ENCODE results near the gene POLR2J.

Gene POLR2J

DNA sequence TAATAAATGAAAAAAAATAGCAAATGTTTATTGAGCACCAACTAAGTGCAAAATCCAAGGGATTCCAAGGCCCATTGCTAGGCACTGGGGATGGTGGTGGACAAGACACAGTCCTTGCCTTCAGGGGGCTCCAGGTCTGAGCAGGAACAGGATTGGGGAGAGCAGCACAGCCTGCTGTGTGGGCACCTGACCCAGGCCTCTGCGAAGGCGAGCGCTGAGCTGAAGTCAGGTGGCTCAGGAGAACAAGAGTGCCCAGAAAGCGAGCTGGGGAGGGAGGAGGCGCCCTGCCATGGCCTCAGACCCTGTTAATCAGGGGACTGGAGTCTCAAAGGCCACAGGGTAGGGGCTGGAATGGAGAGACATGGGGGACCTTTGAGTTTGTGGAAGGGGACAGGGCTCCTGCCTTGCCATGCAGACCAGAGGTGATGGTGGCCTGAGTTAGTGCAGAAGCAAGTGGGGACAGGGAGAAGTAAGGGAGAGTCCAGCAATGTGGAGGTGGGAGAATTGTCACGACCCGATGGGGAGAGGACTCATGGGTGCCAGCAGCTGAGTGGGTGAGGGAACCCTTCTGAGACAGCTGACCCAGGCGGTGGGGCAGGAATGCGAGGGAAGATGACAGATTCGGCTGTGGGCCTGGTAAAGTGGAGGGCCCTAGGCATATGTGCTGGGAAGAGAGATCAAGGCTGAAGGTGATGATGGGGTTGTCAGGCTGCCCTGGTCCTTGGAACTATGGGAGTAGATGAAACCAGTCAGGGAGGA lies 49.4 kb downstream of the POLR2J start:
- H3K36me3 ChIP-seq (ENCODE audit: control insufficient read depth, low read depth, low read length): peaks cover 8% of the 10 kb centered on the region
- H3K9me3 ChIP-seq (ENCODE audit: control insufficient read depth, low read depth, low read length): no peaks in the 10 kb centered on the region
- no peak overlapping the region for H3K9ac ChIP-seq (ENCODE audit: low read length)
- H3K27me3 ChIP-seq (ENCODE audit: control insufficient read depth, insufficient read depth, low read length): no peaks in the 10 kb centered on the region
- H3K4me1 ChIP-seq (ENCODE audit: control insufficient read depth, low read depth, low read length): peaks cover 2% of the 10 kb centered on the region
- H3K27ac ChIP-seq (ENCODE audit: low read length): no peak overlapping the region
- no peak overlapping the region for H3K4me3 ChIP-seq (ENCODE audit: low read length)

DNA sequence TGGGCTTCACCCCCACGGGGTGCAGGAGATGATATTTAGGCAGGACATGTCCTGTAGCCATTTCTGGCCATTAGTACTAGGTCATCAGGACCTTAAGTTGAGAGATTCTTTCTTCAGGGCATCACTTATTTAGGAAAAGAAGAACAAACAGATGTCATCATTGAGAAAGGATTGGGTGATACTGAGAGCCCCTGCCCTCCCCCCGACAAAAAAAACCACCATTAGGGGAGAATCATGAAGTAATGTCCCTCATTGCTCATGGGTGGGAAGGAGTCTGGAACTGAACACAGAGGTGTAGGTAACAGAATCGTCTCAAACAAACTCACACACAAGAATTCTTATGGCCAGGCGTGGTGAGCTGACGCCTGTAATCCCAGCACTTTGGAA lies 51.7 kb downstream of the POLR2J start:
- H3K27me3 ChIP-seq (ENCODE audit: control insufficient read depth, insufficient read depth, low read length): no peaks in the 10 kb centered on the region
- H3K4me3 ChIP-seq (ENCODE audit: low read length): no peak overlapping the region
- peaks cover 8% of the 10 kb centered on the region for H3K36me3 ChIP-seq (ENCODE audit: control insufficient read depth, low read depth, low read length)
- H3K27ac ChIP-seq (ENCODE audit: low read length): no peak overlapping the region
- H3K9ac ChIP-seq (ENCODE audit: low read length): no peak overlapping the region
- H3K4me1 ChIP-seq (ENCODE audit: control insufficient read depth, low read depth, low read length): no peaks in the 10 kb centered on the region
- no peaks in the 10 kb centered on the region for H3K9me3 ChIP-seq (ENCODE audit: control insufficient read depth, low read depth, low read length)

DNA sequence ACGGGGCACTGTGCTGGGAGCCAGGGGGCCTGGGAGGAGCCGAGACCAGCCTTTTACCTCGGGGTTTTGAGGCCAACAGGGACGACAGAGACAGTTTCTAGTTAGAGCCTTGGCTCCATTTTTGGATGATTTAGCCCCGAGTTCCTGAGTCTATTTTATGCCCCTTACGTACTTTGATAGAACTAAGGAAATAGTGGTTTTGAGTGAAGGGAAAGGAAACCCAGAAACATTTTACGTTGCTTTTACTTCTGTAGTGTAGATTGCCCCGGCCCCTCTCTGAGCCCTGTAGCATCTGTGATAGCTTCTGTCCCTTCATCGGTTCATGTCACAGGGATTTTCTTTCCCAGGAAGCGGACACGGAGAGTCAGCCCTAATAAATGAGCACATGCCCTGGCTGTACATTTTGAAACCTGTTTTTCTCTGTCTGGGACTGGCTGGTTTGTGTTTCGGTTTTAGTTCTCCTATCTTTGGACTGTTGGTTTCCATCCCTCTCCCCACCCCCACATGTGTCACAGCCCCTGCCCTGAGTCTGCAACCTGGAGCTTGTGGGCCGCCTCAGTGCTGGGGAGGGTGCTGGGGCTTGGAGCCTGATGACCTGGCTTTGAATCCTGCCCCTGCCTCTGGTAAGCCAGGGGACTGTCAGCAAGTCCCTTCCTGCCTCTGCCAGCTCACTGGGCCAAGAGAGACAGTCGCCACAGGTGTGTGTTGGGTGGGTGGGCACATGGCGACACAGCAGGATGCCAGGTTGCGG lies 52.3 kb downstream of the POLR2J start:
- Histone ChIP-seq H3K27me3 (ENCODE audit: control insufficient read depth, insufficient read depth, low read length) (no peaks in the 10 kb centered on the region), H3K4me3 (ENCODE audit: low read length) (no peak overlapping the region), H3K36me3 (ENCODE audit: control insufficient read depth, low read depth, low read length) (peaks cover 8% of the 10 kb centered on the region), H3K4me1 (ENCODE audit: control insufficient read depth, low read depth, low read length) (no peaks in the 10 kb centered on the region), H3K9me3 (ENCODE audit: control insufficient read depth, low read depth, low read length) (no peaks in the 10 kb centered on the region), H3K9ac (ENCODE audit: low read length) (no peak overlapping the region), H3K27ac (ENCODE audit: low read length) (no peak overlapping the region)

DNA sequence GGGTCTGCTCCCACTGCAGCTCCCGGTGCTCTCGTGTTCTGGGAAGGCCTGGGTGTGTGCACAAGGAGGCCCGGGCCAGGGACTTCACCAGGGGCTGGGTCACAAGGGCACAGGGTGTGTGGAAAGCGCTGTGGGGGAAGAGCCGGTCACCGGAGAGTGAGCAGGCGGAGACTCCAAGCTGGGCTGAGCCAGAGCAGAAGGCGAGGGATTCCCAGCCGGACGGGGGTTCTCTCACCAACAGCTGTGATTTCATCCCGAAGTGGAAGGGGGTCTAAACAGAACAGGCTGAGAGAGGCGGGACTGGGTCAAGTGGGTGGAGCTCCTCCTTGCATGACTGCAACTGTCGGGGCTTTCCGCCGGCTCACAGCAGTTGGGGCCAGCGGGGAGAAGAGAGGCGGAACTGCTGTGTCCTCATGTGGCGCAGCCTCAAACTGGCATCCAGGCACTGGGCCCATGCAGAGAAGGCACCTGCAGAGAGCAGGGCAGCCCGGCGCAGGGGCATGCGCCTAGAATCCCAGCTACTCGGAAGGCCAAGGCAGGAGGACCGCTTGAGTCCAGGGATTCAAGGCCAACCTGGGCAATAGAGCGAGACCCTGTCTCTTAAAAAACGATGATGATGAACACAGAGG lies 53.0 kb downstream of the POLR2J start:
- no peaks in the 10 kb centered on the region for H3K9me3 ChIP-seq (ENCODE audit: control insufficient read depth, low read depth, low read length)
- no peak overlapping the region for H3K9ac ChIP-seq (ENCODE audit: low read length)
- no peak overlapping the region for H3K4me3 ChIP-seq (ENCODE audit: low read length)
- no peaks in the 10 kb centered on the region for H3K4me1 ChIP-seq (ENCODE audit: control insufficient read depth, low read depth, low read length)
- H3K27ac ChIP-seq (ENCODE audit: low read length): no peak overlapping the region
- peaks cover 12% of the 10 kb centered on the region for H3K36me3 ChIP-seq (ENCODE audit: control insufficient read depth, low read depth, low read length)
- no peaks in the 10 kb centered on the region for H3K27me3 ChIP-seq (ENCODE audit: control insufficient read depth, insufficient read depth, low read length)

DNA sequence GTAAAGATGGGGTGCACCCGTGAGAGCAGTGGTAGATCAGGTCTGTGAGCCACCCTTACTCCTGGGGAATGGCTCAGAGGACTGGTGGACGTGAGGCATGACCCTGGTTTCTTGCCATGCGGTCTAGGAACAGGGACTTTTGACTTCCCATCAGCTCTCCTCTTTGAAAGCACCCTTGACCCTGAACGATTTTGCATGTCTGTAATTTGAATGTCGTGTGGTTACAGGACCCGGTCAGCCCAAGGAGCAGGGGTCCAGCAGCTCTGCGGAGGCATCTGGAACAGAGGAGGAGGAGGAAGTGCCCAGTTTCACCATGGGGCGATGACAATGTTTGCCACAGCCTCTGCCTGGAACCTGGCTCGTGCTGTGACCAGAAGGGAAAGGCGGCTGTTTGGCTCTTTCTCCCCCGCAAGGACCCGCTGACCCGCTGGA lies 53.9 kb downstream of the POLR2J start:
- Histone ChIP-seq H3K4me3 (ENCODE audit: low read length) (no peak overlapping the region), H3K9ac (ENCODE audit: low read length) (no peak overlapping the region), H3K9me3 (ENCODE audit: control insufficient read depth, low read depth, low read length) (no peaks in the 10 kb centered on the region), H3K27me3 (ENCODE audit: control insufficient read depth, insufficient read depth, low read length) (no peaks in the 10 kb centered on the region), H3K27ac (ENCODE audit: low read length) (no peak overlapping the region), H3K36me3 (ENCODE audit: control insufficient read depth, low read depth, low read length) (peaks cover 17% of the 10 kb centered on the region), H3K4me1 (ENCODE audit: control insufficient read depth, low read depth, low read length) (no peaks in the 10 kb centered on the region)

DNA sequence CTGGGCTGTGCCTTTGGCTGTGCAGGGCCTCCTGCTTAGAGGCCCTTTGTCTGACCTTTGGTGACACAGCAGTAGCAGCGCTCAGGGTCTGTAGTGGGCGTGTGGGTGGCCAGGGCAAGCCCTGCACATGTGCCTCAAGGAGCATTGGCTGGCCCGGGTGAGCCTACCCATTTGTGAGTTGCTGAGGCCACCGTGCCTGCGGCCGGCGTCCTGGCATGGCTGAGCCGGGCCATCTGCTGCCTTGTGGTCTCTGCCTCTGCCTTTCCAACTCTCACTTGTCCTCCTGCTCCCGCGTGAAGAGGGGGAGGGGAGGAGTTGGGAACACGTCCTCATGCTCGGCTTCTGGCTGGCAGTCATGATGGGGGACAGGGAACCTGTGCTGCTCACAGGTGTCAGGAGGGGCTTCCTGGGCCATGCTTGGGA lies 54.6 kb downstream of the POLR2J start:
- Histone ChIP-seq H3K27ac (ENCODE audit: low read length) (no peak overlapping the region), H3K36me3 (ENCODE audit: control insufficient read depth, low read depth, low read length) (peaks cover 17% of the 10 kb centered on the region), H3K27me3 (ENCODE audit: control insufficient read depth, insufficient read depth, low read length) (no peaks in the 10 kb centered on the region), H3K9me3 (ENCODE audit: control insufficient read depth, low read depth, low read length) (no peaks in the 10 kb centered on the region), H3K4me3 (ENCODE audit: low read length) (no peak overlapping the region), H3K4me1 (ENCODE audit: control insufficient read depth, low read depth, low read length) (no peaks in the 10 kb centered on the region), H3K9ac (ENCODE audit: low read length) (no peak overlapping the region)

Data from iPS-18a (cell line).